ENCODE results near the gene KIR3DL2. TPM values are rescaled to one million over a fixed set of nuclear protein-coding genes. Genes with fewer than 3 reads are reported as not detected.
"Not testable (repeated sequence)": the region's sequence is repeated elsewhere in the genome, so short reads cannot be mapped to it uniquely, and the experiment has no call there.

Gene KIR3DL2
- total RNA-seq, 1 donor from 2014 or later: not detected

GRCh38 chr19:54851353-54851752, 1.1 kb downstream of the KIR3DL2 start:
- H3K4me3 ChIP-seq: no peak overlapping the region
- TF ChIP-seq, protein P1, sequence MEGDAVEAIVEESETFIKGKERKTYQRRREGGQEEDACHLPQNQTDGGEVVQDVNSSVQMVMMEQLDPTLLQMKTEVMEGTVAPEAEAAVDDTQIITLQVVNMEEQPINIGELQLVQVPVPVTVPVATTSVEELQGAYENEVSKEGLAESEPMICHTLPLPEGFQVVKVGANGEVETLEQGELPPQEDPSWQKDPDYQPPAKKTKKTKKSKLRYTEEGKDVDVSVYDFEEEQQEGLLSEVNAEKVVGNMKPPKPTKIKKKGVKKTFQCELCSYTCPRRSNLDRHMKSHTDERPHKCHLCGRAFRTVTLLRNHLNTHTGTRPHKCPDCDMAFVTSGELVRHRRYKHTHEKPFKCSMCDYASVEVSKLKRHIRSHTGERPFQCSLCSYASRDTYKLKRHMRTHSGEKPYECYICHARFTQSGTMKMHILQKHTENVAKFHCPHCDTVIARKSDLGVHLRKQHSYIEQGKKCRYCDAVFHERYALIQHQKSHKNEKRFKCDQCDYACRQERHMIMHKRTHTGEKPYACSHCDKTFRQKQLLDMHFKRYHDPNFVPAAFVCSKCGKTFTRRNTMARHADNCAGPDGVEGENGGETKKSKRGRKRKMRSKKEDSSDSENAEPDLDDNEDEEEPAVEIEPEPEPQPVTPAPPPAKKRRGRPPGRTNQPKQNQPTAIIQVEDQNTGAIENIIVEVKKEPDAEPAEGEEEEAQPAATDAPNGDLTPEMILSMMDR (IDR thresholded peaks at IDR 0.05; ENCODE audit: borderline replicate concordance): no peak
- H3K36me3 ChIP-seq: no peaks in the 10 kb centered on the region
- DNase-seq: no peak
- peaks cover 41% of the 10 kb centered on the region for H3K27me3 ChIP-seq (ENCODE audit: low read depth)
- no peaks in the 10 kb centered on the region for H3K9me3 ChIP-seq (replicated peaks)
- no peaks in the 10 kb centered on the region for H3K4me1 ChIP-seq
- intact Hi-C loops (cut with micrococcal nuclease): no loop called here
- H3K27ac ChIP-seq (replicated peaks): no peak overlapping the region

GRCh38 chr19:54855241-54855640, 5.0 kb downstream of the KIR3DL2 start:
- H3K4me1 ChIP-seq; H3K4me3 ChIP-seq; H3K36me3 ChIP-seq; DNase-seq; H3K27ac ChIP-seq (replicated peaks); H3K9me3 ChIP-seq (replicated peaks); intact Hi-C loops (cut with micrococcal nuclease): not testable (repeated sequence)
- peaks cover 40% of the 10 kb centered on the region for H3K27me3 ChIP-seq (ENCODE audit: low read depth)

DNA sequence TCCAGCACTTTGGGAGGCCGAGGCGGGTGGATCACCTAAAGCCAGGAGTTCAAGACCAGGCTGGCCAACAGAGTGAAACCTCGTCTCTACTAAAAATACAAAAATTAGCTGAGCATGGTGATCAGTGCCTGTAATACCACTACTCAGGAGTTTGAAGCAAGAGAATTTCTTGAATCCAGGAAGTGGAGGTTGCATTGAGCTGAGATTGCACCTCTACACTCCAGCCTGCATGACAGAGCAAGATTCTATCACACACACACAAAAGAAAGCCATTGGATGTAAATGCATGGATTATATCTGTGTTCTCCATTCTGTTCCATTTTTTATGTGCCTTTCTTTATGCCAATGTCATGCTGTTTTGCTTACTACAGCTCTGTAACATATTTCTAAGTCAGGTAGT, 8.2 kb downstream of the KIR3DL2 start:
- H3K4me1 ChIP-seq; H3K27ac ChIP-seq (replicated peaks); DNase-seq; intact Hi-C loops (cut with micrococcal nuclease); H3K4me3 ChIP-seq; H3K9me3 ChIP-seq (replicated peaks); H3K36me3 ChIP-seq: not testable (repeated sequence)
- H3K27me3 ChIP-seq (ENCODE audit: low read depth): peaks cover 25% of the 10 kb centered on the region

DNA sequence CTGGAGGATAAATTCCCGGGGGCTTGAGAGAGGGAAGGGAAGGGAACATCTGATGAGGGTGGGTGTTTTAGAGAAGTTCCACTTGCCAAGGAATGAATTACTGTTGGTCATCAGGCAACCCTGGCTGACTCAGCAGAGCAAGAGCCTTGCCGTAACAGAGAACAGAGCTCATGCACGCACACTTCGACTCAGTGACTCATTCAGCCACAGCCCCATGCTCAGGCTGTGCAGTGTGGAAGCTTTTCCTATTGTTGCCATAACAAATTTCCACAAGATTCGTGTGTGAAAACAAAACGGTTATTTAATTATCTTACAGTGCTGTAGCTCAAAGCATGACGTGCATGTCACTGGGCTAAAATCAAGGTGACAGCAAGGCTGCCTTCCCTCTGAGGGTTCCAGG, 9.2 kb downstream of the KIR3DL2 start:
- intact Hi-C loops (cut with micrococcal nuclease); H3K4me1 ChIP-seq; DNase-seq; H3K27ac ChIP-seq (replicated peaks); H3K9me3 ChIP-seq (replicated peaks); H3K36me3 ChIP-seq; H3K4me3 ChIP-seq: not testable (repeated sequence)
- H3K27me3 ChIP-seq (ENCODE audit: low read depth): peaks cover 23% of the 10 kb centered on the region

DNA sequence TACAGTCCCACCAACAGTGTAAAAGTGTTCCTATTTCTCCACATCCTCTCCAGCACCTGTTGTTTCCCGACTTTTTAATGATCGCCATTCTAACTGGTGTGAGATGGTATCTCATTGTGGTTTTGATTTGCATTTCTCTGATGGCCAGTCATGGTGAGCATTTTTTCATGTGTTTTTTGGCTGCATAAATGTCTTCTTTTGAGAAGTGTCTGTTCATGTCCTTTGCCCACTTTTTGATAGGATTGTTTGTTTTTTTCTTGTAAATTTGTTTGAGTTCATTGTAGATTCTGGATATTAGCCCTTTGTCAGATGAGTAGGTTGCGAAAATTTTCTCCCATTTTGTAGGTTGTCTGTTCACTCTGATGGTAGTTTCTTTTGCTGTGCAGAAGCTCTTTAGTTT, 13.2 kb downstream of the KIR3DL2 start:
- H3K27me3 ChIP-seq (ENCODE audit: low read depth): peaks cover 27% of the 10 kb centered on the region
- H3K9me3 ChIP-seq (replicated peaks); H3K4me1 ChIP-seq; H3K27ac ChIP-seq (replicated peaks); H3K4me3 ChIP-seq; H3K36me3 ChIP-seq; DNase-seq; intact Hi-C loops (cut with micrococcal nuclease): not testable (repeated sequence)

GRCh38 chr19:54871696-54872095, 21.5 kb downstream of the KIR3DL2 start:
- Histone ChIP-seq H3K36me3 (no peaks in the 10 kb centered on the region), H3K27ac (replicated peaks) (no peak overlapping the region), H3K9me3 (replicated peaks) (peaks cover 8% of the 10 kb centered on the region), H3K4me1 (no peaks in the 10 kb centered on the region), H3K4me3 (no peak overlapping the region), H3K27me3 (ENCODE audit: low read depth) (peaks cover 27% of the 10 kb centered on the region)
- TF ChIP-seq, protein P1 (IDR thresholded peaks at IDR 0.05; ENCODE audit: borderline replicate concordance): no peak
- DNase-seq: no peak
- intact Hi-C loops (cut with micrococcal nuclease): no loop called here

DNA sequence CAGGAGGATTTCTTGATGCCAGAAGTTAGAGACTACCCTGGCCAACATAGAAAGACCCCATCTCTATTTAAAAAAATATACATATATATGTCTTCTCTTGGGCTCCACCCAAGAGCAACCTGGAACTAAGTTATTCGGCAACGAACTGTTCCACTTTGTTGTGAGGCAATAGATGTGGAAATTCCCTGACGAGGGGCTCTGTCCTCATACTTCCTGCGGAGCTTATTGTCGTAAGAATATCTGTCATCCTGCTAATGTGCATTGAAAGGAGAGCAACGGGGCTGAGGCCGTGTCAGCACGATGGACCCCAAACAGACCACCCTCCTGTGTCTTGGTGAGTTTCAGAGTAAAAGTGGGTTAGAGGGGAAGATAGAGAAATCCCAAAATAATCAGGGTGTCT, 23.7 kb downstream of the KIR3DL2 start, which contains the start of gene FCAR:
Gene FCAR (plus strand): TSS at position 246 of the 400 bp plus-strand sequence. CDS start 55 bp downstream, at position 301.
- H3K27me3 ChIP-seq (ENCODE audit: low read depth): peaks cover 32% of the 10 kb centered on the region
- H3K9me3 ChIP-seq (replicated peaks): peaks cover 8% of the 10 kb centered on the region
- TF ChIP-seq, protein P1 (IDR thresholded peaks at IDR 0.05; ENCODE audit: borderline replicate concordance): no peak
- no peaks in the 10 kb centered on the region for H3K4me1 ChIP-seq
- intact Hi-C loops (cut with micrococcal nuclease): no loop called here
- no peak for DNase-seq
- H3K36me3 ChIP-seq: no peaks in the 10 kb centered on the region
- H3K4me3 ChIP-seq: no peak within 1 kb of the TSS
- H3K27ac ChIP-seq (replicated peaks): no peak within 1 kb of the TSS

DNA sequence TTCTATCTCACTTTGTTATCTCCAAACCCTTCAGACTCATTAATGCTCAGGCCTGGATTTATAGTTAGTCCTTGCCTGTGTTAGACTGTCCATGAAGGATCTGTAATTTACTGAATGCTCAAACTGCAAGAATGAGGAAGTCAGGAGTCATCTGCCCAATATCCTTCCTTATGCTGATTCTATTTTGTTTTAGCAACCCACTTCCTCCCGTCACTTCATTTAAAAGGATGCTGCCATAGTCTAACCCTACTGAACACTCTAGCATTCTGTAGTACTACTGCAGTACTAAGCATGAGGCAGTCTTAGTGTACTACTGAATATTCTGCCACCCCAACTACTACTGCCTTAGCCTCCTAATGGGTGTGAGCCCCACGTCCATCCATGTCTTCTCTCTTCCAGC, 25.3 kb downstream of the KIR3DL2 start:
- TF ChIP-seq, protein P1 (IDR thresholded peaks at IDR 0.05; ENCODE audit: borderline replicate concordance): no peak
- peaks cover 34% of the 10 kb centered on the region for H3K27me3 ChIP-seq (ENCODE audit: low read depth)
- intact Hi-C loops (cut with micrococcal nuclease): no loop called here
- no peaks in the 10 kb centered on the region for H3K4me1 ChIP-seq
- DNase-seq: no peak
- H3K4me3 ChIP-seq: no peak overlapping the region
- H3K27ac ChIP-seq (replicated peaks): no peak overlapping the region
- no peaks in the 10 kb centered on the region for H3K36me3 ChIP-seq
- peaks cover 5% of the 10 kb centered on the region for H3K9me3 ChIP-seq (replicated peaks)
